Stimulated activated naive CD8-positive, alpha-beta T cell treated with anti-CD3 and anti-CD28 coated beads, Interleukin-15, Interleukin-2, amounts not matched to agents 100 ng/mL and 50 ng/mL, for 24 hours (primary cell): Measurements from ENCODE around the gene ABHD1.
"Not testable (repeated sequence)": the region's sequence is repeated elsewhere in the genome, so short reads cannot be mapped to it uniquely, and the experiment has no call there.

Source experiments
- H3K27ac Mint-ChIP-seq: one replicate; pipeline ENCODE4 v1.8.0; 2021; ENCODE audit warnings: mild to moderate bottlenecking, mixed read lengths
- H3K27me3 Mint-ChIP-seq: one replicate; pipeline ENCODE4 v1.8.0; 2021; ENCODE audit warnings: mixed read lengths
- H3K36me3 Mint-ChIP-seq: one replicate; pipeline ENCODE4 v1.8.0; 2021; ENCODE audit warnings: low read depth, mixed read lengths
- H3K4me1 Mint-ChIP-seq: one replicate; pipeline ENCODE4 v1.8.0; 2021; ENCODE audit warnings: low read depth, mixed read lengths
- H3K4me3 Mint-ChIP-seq: one replicate; pipeline ENCODE4 v1.8.0; 2021; ENCODE audit warnings: mild to moderate bottlenecking, mixed read lengths
- H3K9me3 Mint-ChIP-seq: one replicate; pipeline ENCODE4 v1.8.0; 2021; ENCODE audit warnings: mixed read lengths

Gene ABHD1

DNA sequence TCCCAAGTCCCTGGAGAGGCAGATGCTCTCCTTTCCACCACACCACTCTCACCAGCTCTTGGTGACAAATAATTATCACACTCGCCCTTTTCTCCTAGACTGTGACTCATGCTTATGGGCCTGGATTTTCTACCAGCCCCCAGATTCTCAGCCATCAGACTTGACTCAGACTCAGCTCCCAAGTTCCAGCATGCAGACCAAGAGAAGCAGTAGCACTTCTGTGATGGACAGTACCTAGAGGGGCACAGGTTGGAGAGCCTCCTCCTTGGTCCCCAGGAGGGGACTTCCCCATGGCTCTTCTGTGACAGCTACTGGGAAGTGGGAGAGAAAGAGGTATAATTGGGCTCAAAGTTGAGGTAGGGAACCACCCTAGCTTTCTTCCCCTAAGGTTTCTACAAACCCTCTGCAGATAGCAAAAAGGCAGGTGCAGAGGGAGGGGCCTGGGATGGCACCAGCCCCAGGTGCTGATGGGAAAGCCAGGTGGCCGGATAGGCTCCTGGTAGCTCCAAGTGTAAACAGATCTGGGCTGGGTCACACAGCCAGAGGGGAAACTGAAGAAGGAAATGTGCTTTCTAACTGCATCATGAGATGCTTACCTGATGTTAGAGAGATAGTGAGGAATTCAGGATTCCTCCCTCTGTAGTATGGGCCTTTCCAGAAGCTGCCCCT, 29.3 kb downstream of the ABHD1 start:
- no peak overlapping the region for H3K27ac Mint-ChIP-seq
- H3K9me3 Mint-ChIP-seq: no peaks in the 10 kb centered on the region
- no peaks in the 10 kb centered on the region for H3K4me1 Mint-ChIP-seq
- peaks cover 4% of the 10 kb centered on the region for H3K27me3 Mint-ChIP-seq
- H3K36me3 Mint-ChIP-seq: no peaks in the 10 kb centered on the region
- H3K4me3 Mint-ChIP-seq: no peak overlapping the region

DNA sequence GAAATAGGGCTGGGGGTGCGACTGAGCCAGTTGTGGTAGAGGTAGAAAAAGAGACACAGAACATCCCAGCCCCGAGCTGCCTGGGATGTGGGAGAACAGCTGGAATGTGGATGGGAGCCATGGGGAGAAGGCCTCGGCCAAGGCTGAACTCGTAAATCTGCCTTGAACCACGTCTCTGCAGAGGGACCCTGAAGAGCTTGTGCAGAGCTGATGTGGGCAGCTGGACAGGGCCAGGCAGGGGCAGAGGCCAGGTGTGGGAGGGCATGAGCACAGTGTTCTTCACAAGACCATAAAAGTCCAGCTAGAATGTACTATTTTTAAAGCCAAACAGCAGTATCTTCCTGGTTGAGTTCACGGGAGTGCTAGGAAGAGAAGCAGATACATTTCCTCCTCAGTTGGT, 30.9 kb downstream of the ABHD1 start:
- H3K9me3 Mint-ChIP-seq: no peaks in the 10 kb centered on the region
- H3K4me3 Mint-ChIP-seq: no peak overlapping the region
- H3K27me3 Mint-ChIP-seq: no peaks in the 10 kb centered on the region
- H3K4me1 Mint-ChIP-seq: no peaks in the 10 kb centered on the region
- no peak overlapping the region for H3K27ac Mint-ChIP-seq
- no peaks in the 10 kb centered on the region for H3K36me3 Mint-ChIP-seq

- Mint-ChIP-seq H3K4me1 (no peaks in the 10 kb centered on the region), H3K27me3 (no peaks in the 10 kb centered on the region), H3K27ac (no peak overlapping the region), H3K4me3 (no peak overlapping the region), H3K36me3 (no peaks in the 10 kb centered on the region), H3K9me3 (no peaks in the 10 kb centered on the region)
Measured at GRCh38 chr2:27155069-27155520, 31.5 kb downstream of the ABHD1 start.

GRCh38 chr2:27158468-27158867, 34.9 kb downstream of the ABHD1 start:
- Mint-ChIP-seq H3K27me3 (no peaks in the 10 kb centered on the region), H3K4me3 (no peak overlapping the region), H3K9me3 (no peaks in the 10 kb centered on the region), H3K36me3 (no peaks in the 10 kb centered on the region), H3K27ac (no peak overlapping the region), H3K4me1 (no peaks in the 10 kb centered on the region)

- no peak overlapping the region for H3K4me3 Mint-ChIP-seq
- no peaks in the 10 kb centered on the region for H3K36me3 Mint-ChIP-seq
- H3K27me3 Mint-ChIP-seq: no peaks in the 10 kb centered on the region
- H3K4me1 Mint-ChIP-seq: no peaks in the 10 kb centered on the region
- H3K9me3 Mint-ChIP-seq: no peaks in the 10 kb centered on the region
- H3K27ac Mint-ChIP-seq: no peak overlapping the region
Measured at GRCh38 chr2:27159271-27159670, 35.7 kb downstream of the ABHD1 start.

- H3K36me3 Mint-ChIP-seq: no peaks in the 10 kb centered on the region
- H3K9me3 Mint-ChIP-seq: no peaks in the 10 kb centered on the region
- no peak overlapping the region for H3K4me3 Mint-ChIP-seq
- no peak overlapping the region for H3K27ac Mint-ChIP-seq
- H3K4me1 Mint-ChIP-seq: peaks cover 4% of the 10 kb centered on the region
- no peaks in the 10 kb centered on the region for H3K27me3 Mint-ChIP-seq
Measured at GRCh38 chr2:27160191-27160590, 36.6 kb downstream of the ABHD1 start.

- Mint-ChIP-seq H3K27ac (no peak overlapping the region), H3K36me3 (no peaks in the 10 kb centered on the region), H3K9me3 (no peaks in the 10 kb centered on the region), H3K27me3 (no peaks in the 10 kb centered on the region), H3K4me3 (no peak overlapping the region), H3K4me1 (peaks cover 4% of the 10 kb centered on the region)
Measured at GRCh38 chr2:27162151-27163121, 38.8 kb downstream of the ABHD1 start.

- H3K27ac Mint-ChIP-seq: no peak overlapping the region
Measured at GRCh38 chr2:27164960-27165763, 41.5 kb downstream of the ABHD1 start.

GRCh38 chr2:27170581-27171337, 47.1 kb downstream of the ABHD1 start:
- Mint-ChIP-seq H3K27ac (no peak overlapping the region), H3K4me1 (peaks cover 4% of the 10 kb centered on the region), H3K36me3 (no peaks in the 10 kb centered on the region), H3K27me3 (peaks cover 8% of the 10 kb centered on the region), H3K9me3 (no peaks in the 10 kb centered on the region), H3K4me3 (no peak overlapping the region)

More at GRCh38 chr2:27164960-27165763, 41.5 kb downstream of the ABHD1 start:
- H3K27me3 Mint-ChIP-seq: no peaks in the 10 kb centered on the region
- H3K4me1 Mint-ChIP-seq: peaks cover 4% of the 10 kb centered on the region
- no peak overlapping the region for H3K4me3 Mint-ChIP-seq
- H3K36me3 Mint-ChIP-seq: no peaks in the 10 kb centered on the region
- H3K9me3 Mint-ChIP-seq: no peaks in the 10 kb centered on the region

- H3K36me3 Mint-ChIP-seq: no peaks in the 10 kb centered on the region
- H3K27me3 Mint-ChIP-seq: peaks cover 9% of the 10 kb centered on the region
- no peak overlapping the region for H3K4me3 Mint-ChIP-seq
- H3K4me1 Mint-ChIP-seq: peaks cover 4% of the 10 kb centered on the region
- no peak overlapping the region for H3K27ac Mint-ChIP-seq
- no peaks in the 10 kb centered on the region for H3K9me3 Mint-ChIP-seq
Measured at GRCh38 chr2:27171351-27171848, 47.8 kb downstream of the ABHD1 start.

- Mint-ChIP-seq H3K36me3 (no peaks in the 10 kb centered on the region), H3K27ac (no peak overlapping the region), H3K4me1 (peaks cover 4% of the 10 kb centered on the region), H3K4me3 (no peak overlapping the region), H3K27me3 (peaks cover 18% of the 10 kb centered on the region), H3K9me3 (no peaks in the 10 kb centered on the region)
Measured at GRCh38 chr2:27174638-27175037, 51.0 kb downstream of the ABHD1 start.

DNA sequence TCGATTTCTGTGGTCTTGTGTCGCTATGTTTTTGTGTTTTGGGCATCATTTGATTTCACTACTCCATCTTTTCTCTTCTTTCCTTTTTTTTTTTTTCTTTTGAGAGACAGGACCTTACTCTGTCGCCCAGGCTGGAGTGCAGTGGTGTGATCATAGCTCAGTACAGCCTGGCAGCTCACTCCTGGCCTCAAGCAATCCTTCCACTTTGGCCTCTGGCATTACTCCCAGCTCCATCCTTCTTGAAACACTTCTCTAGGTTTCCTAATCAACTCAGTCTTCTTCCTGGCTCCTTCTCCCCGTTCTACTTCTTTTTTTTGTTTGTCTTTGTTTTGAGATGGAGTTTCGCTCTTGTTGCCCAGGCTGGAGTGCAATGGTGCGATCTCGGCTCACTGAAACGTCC, 51.7 kb downstream of the ABHD1 start:
- no peaks in the 10 kb centered on the region for H3K9me3 Mint-ChIP-seq
- H3K4me3 Mint-ChIP-seq: no peak overlapping the region
- no peak overlapping the region for H3K27ac Mint-ChIP-seq
- H3K4me1 Mint-ChIP-seq: peaks cover 4% of the 10 kb centered on the region
- H3K36me3 Mint-ChIP-seq: no peaks in the 10 kb centered on the region
- peaks cover 22% of the 10 kb centered on the region for H3K27me3 Mint-ChIP-seq

DNA sequence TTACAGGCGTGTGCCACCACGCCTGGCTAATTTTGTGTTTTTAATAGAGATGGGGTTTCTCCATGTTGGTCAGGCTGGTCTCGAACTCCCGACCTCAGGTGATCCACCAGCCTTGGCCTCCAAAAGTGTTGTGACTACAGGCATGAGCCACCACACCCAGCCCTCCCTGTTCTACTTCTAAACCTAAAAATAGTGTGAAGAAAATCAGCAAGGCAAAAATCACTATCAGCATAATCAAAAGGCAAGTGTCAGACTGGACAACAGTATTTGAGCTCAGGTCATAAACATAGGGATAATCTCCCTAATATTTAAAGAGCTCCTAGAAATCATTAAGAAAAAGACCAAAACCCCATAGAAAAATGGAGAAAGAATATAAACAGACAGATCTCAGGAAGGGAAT, 52.2 kb downstream of the ABHD1 start:
- not testable (repeated sequence) for H3K9me3 Mint-ChIP-seq, H3K4me1 Mint-ChIP-seq, H3K27ac Mint-ChIP-seq, H3K4me3 Mint-ChIP-seq, H3K36me3 Mint-ChIP-seq
- peaks cover 20% of the 10 kb centered on the region for H3K27me3 Mint-ChIP-seq
